ENCODE measurements around the gene FAHD2B. TPM values are rescaled to one million over a fixed set of nuclear protein-coding genes. Genes with fewer than 3 reads are reported as not detected.

FAHD2B gene
- total and polyA plus RNA-seq, 2 of the 4 experiments (the other 2 are of a cell fraction), result 5.7 to 7.9 TPM

DNA sequence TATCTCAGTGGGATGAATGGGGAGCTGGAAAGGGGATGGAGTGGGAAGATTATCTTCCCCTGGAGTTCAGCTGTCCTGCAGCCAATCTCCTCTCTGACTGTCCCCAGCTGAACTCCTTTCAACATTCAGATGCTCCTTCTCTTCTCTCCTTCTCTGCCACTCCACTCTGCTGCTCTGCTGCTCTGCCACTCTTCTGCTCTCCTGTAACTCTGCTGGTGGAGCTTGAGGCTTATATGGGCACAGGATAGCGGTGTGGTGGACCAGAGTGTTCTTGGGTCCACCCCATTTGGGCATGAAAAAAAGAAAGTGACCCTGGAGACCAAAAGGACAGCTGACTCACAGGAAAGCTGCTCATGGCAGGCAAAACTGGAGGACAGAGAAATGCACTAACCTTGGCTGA is 26.6 kb downstream of the FAHD2B start:
- TF ChIP-seq MAFK (IDR thresholded peaks at IDR 0.05; ENCODE audit: low read depth, low read length) (no peak), MXI1 (IDR thresholded peaks at IDR 0.05; ENCODE audit: borderline replicate concordance, low read depth, low read length) (no peak), CHD1 (IDR thresholded peaks at IDR 0.05; ENCODE audit: low read depth, low read length) (no peak), CTCF (conservative IDR thresholded peaks at IDR 0.05; ENCODE audit: low read depth, low read length) (no peak), RFX5 (IDR thresholded peaks at IDR 0.05; ENCODE audit: low read depth, low read length) (no peak), MAZ (IDR thresholded peaks at IDR 0.05; ENCODE audit: borderline replicate concordance, low read depth, low read length) (no peak), RAD21 (IDR thresholded peaks at IDR 0.05; ENCODE audit: low read length) (no peak), NFE2L2 (IDR thresholded peaks at IDR 0.05; ENCODE audit: low read depth, low read length) (no peak), BHLHE40 (IDR thresholded peaks at IDR 0.05; ENCODE audit: low read depth, low read length) (no peak), SMC3 (IDR thresholded peaks at IDR 0.05; ENCODE audit: low read depth, low read length) (no peak)
- TF ChIP-seq, protein P1, sequence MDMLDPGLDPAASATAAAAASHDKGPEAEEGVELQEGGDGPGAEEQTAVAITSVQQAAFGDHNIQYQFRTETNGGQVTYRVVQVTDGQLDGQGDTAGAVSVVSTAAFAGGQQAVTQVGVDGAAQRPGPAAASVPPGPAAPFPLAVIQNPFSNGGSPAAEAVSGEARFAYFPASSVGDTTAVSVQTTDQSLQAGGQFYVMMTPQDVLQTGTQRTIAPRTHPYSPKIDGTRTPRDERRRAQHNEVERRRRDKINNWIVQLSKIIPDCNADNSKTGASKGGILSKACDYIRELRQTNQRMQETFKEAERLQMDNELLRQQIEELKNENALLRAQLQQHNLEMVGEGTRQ (IDR thresholded peaks at IDR 0.05; ENCODE audit: low read depth, low read length), result no peak
- Histone ChIP-seq H4K91ac (ENCODE audit: insufficient read depth, low read depth, low read length) (no peak overlapping the region), H3K4me2 (ENCODE audit: low read depth, low read length) (no peak overlapping the region), H3K27ac (ENCODE audit: insufficient read depth, low read length) (no peak overlapping the region), H2BK5ac (ENCODE audit: low read depth, low read length, poor library complexity, severe bottlenecking) (no peak overlapping the region), H2AK9ac (replicated peaks; ENCODE audit: low read depth, low read length, poor library complexity) (no peak overlapping the region), H3K36me3 (ENCODE audit: control insufficient read depth, insufficient read depth, low read length) (no peaks in the 10 kb centered on the region), H2AK5ac (ENCODE audit: low read depth, low read length) (no peak overlapping the region), H4K5ac (ENCODE audit: low read depth, low read length) (no peak overlapping the region), H3K79me1 (ENCODE audit: low read depth in 1 of 2, low read length in 2 of 2) (no peaks in the 10 kb centered on the region), H3K9me3 (ENCODE audit: control insufficient read depth, insufficient read depth, low read length) (no peaks in the 10 kb centered on the region), H2BK120ac (ENCODE audit: low read depth, low read length) (no peak overlapping the region), H3K18ac (ENCODE audit: low read depth, low read length) (no peak overlapping the region), H3K4me3 (ENCODE audit: insufficient read depth, low read depth, low read length) (no peak overlapping the region), H4K8ac (ENCODE audit: low read depth in 2 of 2, low read length in 2 of 2) (no peak overlapping the region), H2BK20ac (ENCODE audit: low read depth, low read length) (no peak overlapping the region), H3K9me1 (ENCODE audit: insufficient read depth, low read length) (no peaks in the 10 kb centered on the region), H3K4me1 (ENCODE audit: control insufficient read depth, insufficient read depth, low read length) (no peaks in the 10 kb centered on the region), H3K23ac (ENCODE audit: low read depth, low read length) (no peak overlapping the region), H3K4ac (ENCODE audit: low read depth, low read length) (no peak overlapping the region), H2AFZ (replicated peaks; ENCODE audit: low read length, poor library complexity) (no peak overlapping the region), H3K14ac (replicated peaks; ENCODE audit: low read depth, low read length) (no peak overlapping the region), H3K9ac (ENCODE audit: low read depth, low read length) (no peak overlapping the region), H4K20me1 (ENCODE audit: insufficient read depth, low read length) (no peaks in the 10 kb centered on the region), H3K56ac (ENCODE audit: extremely low read depth, insufficient read depth, low read length) (no peak overlapping the region), H3K27me3 (ENCODE audit: control insufficient read depth, insufficient read depth, low read length) (peaks cover 7% of the 10 kb centered on the region), H2BK15ac (ENCODE audit: low read depth, low read length) (no peak overlapping the region)
- no CpG with 5 or more reads among the region's 1 CpG for WGBS, 2 experiments (ENCODE audit: extremely low coverage in 2 of 2, insufficient read length in 1 of 2)
- intact Hi-C loops (cut with micrococcal nuclease), result no loop called here
- ChIA-PET POLR2A (ENCODE audit: unreplicated experiment) (no interaction called here), CTCF (no interaction called here)
- no peak for ATAC-seq (ENCODE audit: low read depth)
- in situ Hi-C loops (cut with MboI; ENCODE audit: low sequenced_read_pairs), result no loop called here
- dilution Hi-C loops (cut with HindIII; ENCODE audit: low sequenced_read_pairs, unreplicated experiment), result no loop called here
- DNase-seq, result no peak
- BruUV-seq (replicated peaks), result no TSS peak
